NCI-H82 treated with DMSO at 0.1 percent for 48 hours (cell line): ENCODE results near the gene CES5A.
"Not testable (repeated sequence)": the region's sequence is repeated elsewhere in the genome, so short reads cannot be mapped to it uniquely, and the experiment has no call there.

Experiments used
- DNase-seq: peaks from one replicate; lab custom pipeline; 2025; ENCODE audit not compliant: unreplicated experiment; lab: John Stamatoyannopoulos, UW

The CES5A gene

DNA sequence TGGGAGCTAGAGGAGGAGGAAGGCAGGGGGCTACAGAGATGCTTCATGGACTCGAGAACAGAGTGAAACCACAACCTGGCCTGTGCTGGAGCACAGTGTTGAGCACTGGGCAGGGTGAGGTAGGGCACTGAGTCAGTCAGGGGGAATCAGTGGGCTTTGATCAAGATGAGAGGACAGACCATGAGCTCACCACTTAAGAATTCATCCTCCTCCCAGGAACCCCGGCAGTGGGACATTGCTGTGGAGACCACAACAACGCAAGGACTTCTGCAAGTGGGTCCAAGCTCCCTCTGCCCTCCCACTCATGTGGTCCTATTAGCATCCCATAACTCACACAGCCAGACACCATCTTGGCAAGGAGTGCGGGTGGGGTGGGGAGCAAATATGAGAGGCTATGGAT is 1.7 kb upstream of the CES5A start:
- no peak for DNase-seq

DNA sequence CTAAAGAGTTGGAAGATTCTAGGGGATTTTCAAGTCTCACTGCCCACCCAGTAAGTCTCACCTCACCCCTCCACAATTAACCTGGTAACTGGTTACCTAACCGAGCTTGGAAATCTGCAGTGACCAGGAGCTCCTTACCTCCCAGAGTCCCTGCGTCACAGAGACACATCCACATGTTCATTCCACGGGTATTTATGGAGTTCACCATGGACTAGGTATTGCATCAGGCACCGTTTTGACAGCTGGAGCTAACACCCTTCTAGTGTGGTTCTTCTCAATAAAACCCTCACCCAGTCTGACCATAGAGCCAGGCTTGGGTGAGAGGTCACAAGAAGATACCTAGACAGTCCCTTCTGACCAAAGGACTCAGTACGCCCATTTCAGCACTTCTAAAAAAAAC is 2.1 kb downstream of the CES5A start:
- no peak for DNase-seq

DNA sequence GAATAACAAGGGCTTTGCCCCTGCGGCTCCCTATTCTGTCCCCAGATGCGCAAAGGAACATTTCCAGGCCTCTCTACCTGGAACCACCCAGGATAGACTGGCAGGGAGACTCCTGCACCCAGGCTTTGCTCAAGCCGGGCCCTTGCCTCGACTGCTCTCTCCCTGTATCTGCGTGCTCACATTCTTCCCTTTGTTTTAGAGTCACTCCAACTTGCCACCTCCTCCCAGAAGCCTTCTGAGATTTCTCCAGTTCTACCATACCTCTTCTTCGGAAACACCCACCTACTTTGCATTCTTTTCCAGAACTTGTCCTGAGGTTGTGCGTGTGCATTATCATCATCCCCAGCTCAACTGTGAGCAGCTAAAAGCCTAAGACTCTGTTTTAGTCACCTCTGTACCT is 3.0 kb downstream of the CES5A start:
- no peak for DNase-seq

DNA sequence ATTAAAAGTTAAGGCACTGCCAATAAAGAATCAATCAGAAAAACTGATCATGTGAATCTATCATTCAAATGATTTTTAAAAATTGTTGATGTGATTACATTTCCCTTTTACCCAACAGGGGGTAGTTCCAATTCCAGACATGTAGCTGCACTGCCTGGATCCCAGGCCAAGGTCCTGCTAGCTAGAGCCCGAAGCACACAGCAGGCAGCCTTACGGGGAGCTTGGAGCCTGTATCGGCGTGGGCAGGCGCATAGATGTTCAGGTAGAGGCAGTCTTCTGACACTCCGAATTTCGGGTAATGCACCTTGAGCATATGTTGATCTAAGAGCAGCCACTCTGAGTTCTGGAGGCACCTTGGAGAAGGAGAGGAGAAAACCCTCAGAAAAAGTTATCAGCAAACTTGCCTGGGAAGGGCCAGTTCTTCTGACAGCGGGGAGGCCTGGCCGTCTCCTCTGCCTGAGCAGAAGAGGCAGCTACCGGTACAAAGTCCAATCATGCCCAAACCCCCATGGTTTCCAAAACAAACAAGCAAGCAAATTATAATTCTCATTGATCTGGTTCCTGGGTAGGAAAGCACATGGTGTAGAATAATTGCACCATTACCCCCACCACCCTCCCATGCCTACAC is 3.6 kb downstream of the CES5A start:
- no peak for DNase-seq

DNA sequence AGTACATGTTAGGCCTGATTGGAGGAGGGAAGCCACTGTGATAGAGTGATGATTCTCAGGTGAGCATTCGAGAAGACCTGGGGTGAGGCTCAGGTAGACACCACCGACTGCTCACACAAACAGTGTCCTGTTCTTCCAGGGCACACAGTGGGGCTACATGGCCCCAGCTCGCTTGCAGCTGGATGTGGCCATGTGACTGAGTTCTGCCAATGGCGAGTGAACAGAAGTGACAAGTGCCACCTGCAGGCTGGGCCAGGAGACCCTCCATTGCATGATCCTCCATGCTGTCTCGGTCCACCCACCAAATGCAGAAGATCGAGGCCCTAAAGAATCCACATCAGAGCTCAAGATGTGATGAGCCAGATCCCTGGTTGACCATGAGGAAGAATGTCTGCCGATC is 6.2 kb downstream of the CES5A start:
- DNase-seq, result no peak

DNA sequence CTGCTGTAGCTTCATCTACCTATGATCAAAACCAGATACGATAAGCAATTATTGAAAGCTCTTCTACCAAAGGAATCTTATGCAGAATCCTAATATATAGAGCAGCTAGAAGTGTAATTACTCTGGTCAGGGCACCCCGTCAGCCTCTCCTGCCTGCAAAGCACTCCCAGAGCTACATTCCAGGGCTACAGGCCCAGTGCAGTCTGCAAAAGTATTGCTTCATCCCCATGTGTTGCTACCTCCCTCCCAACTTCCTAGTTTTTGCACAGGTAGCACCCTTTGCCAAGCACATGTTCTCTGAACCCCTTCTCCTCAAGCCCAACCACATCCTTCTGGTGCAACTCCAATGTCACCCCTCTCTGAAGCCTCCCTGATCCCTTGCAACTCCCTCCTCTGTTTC is 7.0 kb downstream of the CES5A start:
- DNase-seq, result no peak

DNA sequence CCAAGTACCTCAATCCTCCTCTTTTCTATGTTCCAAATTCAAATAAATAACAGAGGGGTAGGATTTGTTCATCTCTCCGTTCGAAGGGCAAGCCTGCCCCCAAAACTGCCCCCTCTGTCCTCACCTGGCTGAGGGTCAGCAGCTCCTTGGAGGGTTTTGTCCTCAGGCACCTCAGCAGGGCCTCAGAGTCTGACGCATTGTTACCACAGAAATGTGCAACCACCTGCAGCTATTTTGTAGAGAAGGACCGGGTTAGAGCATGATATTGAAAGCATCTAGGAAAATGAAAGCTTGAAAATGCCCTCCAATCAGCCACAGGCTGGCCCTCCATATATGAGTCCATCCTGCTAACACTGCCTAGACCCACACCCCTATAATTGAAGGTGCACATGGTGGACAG is 13.9 kb downstream of the CES5A start:
- no peak for DNase-seq

DNA sequence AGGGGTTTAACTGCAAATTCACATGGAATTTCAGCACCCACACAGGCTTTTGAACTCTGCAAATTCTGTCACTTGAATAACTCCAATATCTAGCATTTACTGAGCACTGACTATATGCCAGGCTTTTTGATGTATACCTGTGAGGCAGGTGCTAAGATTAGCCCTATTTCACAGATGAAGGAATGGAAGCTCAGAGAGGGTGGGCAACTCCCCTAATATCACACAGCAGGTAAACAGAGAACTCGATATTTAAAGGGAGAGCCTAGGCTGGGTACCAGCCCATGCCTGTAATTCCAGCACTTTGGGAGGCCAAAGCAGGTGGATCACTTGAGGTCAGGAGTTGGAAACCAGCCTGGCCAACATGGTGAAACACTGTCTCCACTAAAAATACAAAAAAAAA is 17.5 kb downstream of the CES5A start:
- not testable (repeated sequence) for DNase-seq

DNA sequence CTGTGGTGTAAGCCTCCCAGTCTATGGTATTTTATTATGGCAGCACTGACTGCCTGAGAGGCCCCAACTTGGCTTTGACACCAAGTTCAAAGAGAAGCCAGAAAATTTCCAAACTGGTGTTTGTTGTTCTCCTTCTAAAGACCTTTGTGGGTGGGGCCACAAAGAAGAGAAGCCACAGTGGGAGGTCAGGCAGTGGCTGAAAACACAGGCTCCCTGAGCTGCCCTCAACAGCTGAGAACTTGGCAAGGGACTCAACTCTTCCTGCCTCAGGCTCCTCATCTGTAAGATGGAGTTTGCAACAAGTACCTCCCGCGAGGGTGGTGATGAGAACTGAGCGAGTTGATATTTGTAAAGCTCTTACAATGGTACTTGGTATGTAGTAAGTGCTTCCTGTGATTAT is 18.2 kb downstream of the CES5A start:
- DNase-seq, result no peak

DNA sequence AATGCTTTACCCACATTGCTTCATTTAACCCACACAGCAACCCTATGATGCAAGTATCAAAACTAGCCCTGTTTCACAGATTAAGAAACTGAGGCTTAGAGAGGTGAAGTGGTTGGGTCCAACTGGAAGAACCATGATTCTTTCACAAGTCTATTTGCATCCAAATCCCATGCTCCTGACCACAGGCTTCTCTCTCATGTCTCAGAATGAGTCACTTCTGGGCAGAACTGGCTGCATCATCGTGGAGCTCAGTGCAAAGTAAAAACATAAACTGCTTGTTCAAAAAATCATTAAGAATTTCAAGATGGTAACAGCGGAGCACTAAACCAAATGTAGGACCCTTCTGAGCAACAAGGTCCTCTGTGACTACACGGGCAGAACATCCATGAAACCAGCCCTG is 22.1 kb downstream of the CES5A start:
- no peak for DNase-seq

DNA sequence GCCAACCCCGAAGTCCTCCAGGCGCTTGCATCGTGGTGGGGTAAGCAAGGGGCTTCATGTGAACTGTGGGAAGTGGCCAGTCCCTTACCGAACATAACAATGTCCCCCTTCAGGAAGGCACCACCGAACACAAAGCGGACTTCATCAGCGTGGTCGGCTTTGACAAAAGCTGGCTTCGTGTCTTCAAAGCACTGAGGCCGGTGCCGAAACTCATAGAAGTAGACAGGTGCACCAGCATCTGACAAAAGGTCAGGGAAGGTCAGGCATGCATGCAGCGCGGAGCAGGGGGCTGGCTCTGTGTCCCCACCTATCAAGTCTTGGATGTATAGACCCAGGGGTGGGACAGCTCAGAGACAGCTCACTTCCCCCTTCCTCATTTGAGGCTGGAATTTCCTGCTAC is 25.6 kb downstream of the CES5A start:
- no peak for DNase-seq

DNA sequence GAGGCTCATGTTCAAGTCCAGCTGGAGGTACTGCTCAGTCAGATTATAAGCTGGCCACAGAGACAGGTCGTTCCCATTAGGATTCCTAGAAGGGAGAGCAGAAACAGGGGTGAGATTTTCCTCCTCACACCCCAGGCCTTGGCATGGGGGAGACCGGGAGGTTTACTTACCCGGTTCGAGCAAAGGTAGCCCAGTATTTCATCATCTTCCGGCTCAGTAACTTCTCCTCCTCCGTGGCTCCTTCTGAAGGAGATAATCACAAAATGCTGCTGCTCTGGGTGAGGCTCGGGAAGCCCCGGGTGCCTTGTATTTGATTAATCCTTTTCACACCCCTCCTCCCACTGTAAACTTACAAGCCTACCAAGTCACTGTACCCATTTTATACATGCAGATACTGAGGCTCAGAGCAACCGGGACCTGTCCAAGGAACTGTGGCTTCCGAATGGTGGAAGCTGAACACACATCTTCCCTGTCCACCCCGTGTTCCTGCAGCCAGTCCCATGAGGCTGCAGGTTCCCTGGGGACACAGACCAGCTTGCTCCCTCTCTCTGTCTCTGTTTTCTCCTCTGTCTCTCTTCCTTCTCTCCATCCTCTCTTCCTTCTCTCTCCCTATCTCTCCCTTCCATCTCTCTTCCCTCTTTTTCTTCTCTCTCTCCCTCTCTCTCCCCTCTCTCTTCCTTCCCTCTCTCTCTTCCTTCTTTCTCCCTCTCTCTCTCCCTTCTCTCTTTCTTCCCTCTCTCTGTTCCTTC is 28.4 kb downstream of the CES5A start:
- no peak for DNase-seq

DNA sequence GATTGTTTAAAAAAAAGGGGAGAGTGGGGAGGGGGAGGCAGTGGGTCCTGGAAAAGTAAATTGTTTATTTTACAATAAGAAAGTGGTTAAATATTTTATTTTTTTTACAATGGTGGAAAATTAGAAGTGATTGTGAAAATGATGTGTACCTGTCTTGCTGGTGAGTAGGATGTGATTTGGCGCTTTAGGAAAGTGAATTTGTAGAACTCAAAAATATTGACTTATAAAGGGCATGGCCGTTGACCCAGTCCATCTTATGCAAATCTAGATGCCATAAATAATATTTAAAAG is 32.1 kb downstream of the CES5A start:
- no peak for DNase-seq

DNA sequence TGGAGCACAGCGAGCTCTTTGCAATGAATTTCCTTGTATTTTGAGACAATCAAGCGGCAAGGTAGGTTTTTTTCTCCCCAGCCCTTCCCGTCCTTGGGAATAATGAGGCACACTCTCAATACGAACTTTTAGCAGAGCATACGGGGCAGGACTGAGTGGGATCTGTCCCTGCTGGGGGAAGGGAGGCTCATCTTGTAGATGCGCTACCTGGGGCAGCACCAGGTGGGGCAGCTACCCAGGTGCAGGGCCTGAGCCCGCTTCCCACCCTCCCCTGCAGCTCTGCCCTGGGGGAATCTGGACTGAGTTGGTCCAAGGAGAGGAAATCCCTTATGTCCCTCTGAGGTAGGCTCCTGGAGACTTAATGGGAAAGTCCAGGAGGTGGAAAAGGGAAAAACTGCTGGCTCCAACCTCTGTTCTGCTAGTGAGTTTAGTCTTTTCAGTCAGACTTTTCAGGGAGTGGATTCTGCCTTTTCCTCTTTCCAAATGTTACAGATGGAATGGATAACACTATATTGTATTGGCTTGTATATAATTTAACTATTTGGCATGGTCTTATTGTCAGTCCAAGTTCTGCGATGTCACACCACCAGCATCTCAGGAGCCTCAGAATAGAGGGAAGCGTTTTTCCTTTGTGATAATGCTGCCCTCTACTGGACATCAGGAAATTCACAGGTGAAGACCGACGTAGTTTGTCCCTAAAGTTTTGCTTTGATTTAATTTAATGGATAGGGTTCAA is 32.6 kb downstream of the CES5A start:
- DNase-seq, result peak; percentile 1

DNA sequence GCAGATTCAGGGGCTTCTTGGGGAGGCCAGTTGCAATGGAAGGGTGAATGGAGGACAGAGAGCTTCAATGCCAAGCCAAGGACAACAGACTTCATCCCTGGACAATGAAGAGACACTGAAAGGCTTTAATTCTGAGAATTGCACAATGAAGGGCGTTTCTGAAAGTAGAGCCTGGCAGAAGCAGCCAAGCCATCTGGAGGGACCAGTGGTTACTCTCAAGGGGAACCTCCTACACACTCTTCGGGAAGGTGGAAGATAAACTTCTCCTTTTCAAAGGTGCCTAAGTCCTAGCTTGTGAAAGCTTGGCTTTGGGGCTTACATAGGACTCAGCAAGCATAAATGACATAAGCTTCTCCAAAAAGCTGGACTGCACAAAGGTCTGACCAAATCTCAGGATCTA is 36.1 kb downstream of the CES5A start:
- no peak for DNase-seq

DNA sequence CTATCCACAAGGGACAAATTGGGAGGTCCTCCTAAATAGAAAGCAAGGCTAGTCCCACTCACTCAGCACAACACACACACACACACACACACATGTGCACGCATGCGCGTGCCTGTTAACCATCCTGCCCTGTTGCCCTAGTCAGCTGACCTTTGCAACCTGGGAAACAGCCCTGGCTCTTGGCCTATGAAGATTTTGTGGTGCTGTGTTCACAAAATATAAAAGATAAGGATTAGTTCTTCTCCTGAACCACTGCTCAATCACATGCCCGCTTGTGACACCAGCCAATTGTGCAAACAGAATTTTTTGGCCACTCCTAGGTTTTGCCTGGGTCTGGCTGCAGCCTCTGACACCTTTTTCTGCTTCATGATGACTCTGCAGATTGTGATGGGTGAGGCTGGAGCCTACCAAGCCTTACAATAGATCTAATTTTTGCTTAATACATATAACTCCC is 39.0 kb downstream of the CES5A start:
- DNase-seq, result no peak

DNA sequence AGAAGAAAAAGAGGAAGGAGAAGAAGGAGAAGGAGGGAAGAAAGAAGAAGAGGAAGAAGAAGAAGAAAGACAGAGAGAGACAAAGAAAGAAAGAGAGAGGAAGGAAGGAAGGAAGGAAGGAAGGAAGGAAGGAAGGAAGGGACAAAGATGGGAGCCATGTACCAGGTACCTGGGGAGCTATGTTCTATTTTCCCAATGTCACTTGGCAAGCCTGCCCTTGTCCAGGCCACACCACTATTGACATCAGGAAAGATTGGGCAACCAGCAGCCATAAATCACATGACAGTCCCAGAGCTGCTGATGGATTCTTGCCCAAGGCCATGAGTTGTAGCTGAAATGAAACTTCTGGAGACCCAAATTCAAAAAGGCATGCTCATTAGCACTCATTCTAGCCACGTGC is 39.6 kb downstream of the CES5A start:
- no peak for DNase-seq

DNA sequence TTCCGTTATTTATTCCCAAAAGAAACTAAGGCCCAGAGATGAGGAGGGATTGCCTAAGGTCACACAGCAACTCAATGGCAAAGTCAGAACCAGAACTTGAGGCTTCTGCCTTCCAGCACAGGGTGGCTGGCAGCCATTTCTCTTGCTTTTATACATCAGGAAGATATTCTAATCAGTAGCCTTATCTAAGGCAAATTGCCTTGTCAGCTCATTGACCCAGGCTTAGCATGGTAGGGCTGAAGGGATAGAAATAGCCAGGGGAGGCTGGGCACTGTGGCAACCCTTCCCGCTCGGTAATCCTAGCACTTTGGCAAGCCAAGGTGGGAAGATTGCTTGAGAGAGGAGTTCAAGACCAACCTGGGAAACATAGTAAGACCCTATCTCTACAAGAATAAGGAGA is 40.0 kb downstream of the CES5A start:
- not testable (repeated sequence) for DNase-seq

DNA sequence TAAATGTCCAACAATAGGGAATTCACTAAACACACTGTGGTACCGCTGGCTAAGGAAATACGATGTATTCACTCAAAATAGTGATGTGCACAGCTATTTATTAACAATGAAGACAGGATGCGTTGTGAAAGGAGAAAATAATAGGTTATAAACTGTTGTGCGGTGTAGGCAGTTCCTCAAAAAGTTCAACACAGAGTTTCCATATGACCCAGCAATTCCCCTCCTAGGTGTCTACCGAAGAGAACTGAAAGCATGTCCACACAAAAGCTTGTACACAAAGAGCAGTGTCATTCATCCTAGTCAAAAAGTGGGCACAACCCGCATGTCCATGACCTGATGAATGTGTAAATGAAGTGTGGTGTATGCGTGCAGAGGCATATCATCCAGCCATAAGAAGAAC is 41.1 kb downstream of the CES5A start:
- no peak for DNase-seq

DNA sequence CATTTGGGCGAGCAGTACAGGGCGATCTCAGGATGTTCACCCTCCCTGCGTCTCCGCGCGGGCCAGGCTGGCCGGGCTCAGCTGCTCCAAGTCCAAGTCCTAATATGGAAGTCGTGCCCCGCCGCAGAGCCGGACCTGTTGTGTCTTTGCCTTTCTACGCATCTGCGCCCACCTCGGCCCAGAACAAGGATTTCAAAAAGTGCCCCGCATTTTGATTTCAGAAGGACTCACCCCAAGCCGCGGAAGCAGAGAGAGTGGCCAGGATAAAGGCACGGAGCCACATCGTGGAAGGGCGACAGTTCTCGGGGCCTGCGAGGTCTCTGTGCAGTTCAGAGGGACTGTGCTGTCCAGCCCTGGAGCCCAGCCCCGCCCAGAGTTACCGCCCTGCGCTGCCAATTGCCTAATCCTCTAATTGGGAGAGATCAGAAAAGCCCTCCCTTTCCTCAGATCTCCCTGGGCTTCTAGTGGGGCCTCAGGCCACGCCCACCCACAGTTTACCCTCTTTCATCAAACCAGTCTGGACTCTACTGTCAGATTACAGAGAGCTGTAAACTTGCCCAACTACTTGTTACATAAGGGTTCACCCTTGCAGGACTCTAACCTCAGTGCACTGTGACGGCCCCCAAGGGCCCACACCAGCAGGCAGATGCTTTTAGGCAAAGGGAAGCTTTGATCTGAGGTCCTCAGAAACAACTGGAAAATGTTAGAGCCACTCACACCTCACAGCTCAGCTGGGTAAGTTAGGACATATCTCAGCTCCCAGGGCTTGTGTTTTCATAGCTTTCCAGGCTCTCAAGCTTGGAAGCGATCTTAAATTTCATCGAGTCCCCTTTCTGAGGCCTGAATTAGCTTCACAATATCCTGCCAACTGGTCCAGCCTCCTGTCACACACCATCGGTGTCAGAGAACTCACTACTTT is 42.1 kb downstream of the CES5A start, which contains the start of gene CES1:
CES1 (minus strand) TSS at position 324 of the 919 bp plus-strand sequence; CDS start at position 283, 41 bp downstream.
- DNase-seq, result peak; percentile 35

DNA sequence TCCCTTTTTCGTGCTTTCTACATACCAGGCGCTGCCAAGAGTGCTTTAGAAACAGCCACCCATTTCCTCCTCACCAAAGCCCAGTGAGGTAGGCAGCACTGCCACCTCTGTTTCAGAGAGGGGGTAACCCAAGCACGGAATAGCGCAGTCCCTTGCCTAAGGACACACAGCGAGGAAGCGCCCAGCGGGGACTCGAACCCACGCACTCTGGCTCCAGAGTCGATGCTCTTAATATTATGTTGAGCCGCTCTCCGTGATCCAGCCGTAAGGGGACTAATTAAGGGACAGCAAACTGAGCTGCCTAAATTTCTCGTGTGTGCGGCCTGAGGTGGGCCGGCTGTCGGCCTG is 42.8 kb downstream of the CES5A start:
- no peak for DNase-seq
